Spleen (tissue), 11 donors: ENCODE data around the gene URAD. TPM values are rescaled to one million over a fixed set of nuclear protein-coding genes. Genes with fewer than 3 reads are reported as not detected.
"Not testable (repeated sequence)": the region's sequence is repeated elsewhere in the genome, so short reads cannot be mapped to it uniquely, and the experiment has no call there.

ENCODE experiments used
- DNase-seq: peaks from one replicate; pipeline ENCODE4 v3.0.0-alpha.2; 2020
- H3K27ac ChIP-seq, 8 donors: fragments of 200-600 bp; sonication (generic) in 7 of 8; 1 replicate in 4 of 8; 2 replicates in 4 of 8; pipeline versions ENCODE4 v1.5.0 to v1.8.0; 2016 to 2021; ENCODE audit warnings: inconsistent platforms in 4 of 8, mild to moderate bottlenecking in 4 of 8, moderate library complexity in 1 of 8
- H3K27me3 ChIP-seq, 7 donors: fragments of 200-600 bp; sonication (generic) in 6 of 7; replicated peaks in 1 of 7; 1 replicate in 4 of 7; 2 replicates in 3 of 7; pipeline versions ENCODE4 v1.5.0 to v1.8.0; 2016 to 2021; ENCODE audit warnings: inconsistent platforms in 3 of 7, mild to moderate bottlenecking in 1 of 7
- H3K36me3 ChIP-seq, 6 donors: fragments of 200-600 bp; sonication (generic) in 5 of 6; 1 replicate in 4 of 6; 2 replicates in 2 of 6; pipeline versions ENCODE4 v1.5.0 to v1.8.0; 2016 to 2021; ENCODE audit warnings: inconsistent platforms in 2 of 6
- H3K4me1 ChIP-seq, 6 donors: fragments of 200-600 bp; sonication (generic) in 5 of 6; 1 replicate in 3 of 6; 2 replicates in 3 of 6; pipeline versions ENCODE4 v1.5.0 to v1.8.0; 2016 to 2021; ENCODE audit warnings: inconsistent platforms in 3 of 6
- H3K4me3 ChIP-seq, 8 donors: fragments of 200-600 bp; sonication (generic) in 7 of 8; 1 replicate in 4 of 8; 2 replicates in 4 of 8; pipeline versions ENCODE4 v1.5.0 to v1.8.0; 2016 to 2021; ENCODE audit warnings: inconsistent platforms in 4 of 8, mild to moderate bottlenecking in 4 of 8, moderate library complexity in 2 of 8
- H3K9me3 ChIP-seq, 8 donors: fragments of 200-600 bp; sonication (generic) in 7 of 8; 1 replicate in 4 of 8; 2 replicates in 4 of 8; pipeline versions ENCODE4 v1.5.0 to v1.8.0; 2016 to 2021; ENCODE audit warnings: inconsistent platforms in 4 of 8
- CTCF ChIP-seq, 11 experiments: fragments of 200-600 bp in 7 of 11; fragments of 450-650 bp in 4 of 11; sonication (generic) in 4 of 11; IDR thresholded peaks in 8 of 11; conservative IDR thresholded peaks in 3 of 11; 1 replicate in 7 of 11; 2 replicates in 4 of 11; pipeline versions ENCODE4 v1.4.0 to v1.8.0; 2016 to 2021; ENCODE audit warnings: antibody characterized with exemption in 11 of 11, inconsistent platforms in 4 of 11, mild to moderate bottlenecking in 1 of 11
- POLR2A ChIP-seq, 3 donors: fragments of 450-650 bp; IDR thresholded peaks; one replicate each; pipeline ENCODE4 v1.5.1; 2017; ENCODE audit warnings: antibody characterized with exemption in 3 of 3, mild to moderate bottlenecking in 1 of 3
- POLR2AphosphoS5 ChIP-seq, 3 donors: sonication (generic); formaldehyde crosslinking; IDR thresholded peaks; one replicate each; pipeline ENCODE4 v1.5.1; 2017; ENCODE audit warnings: antibody characterized with exemption in 3 of 3
- WGBS, 5 donors: extraction: QIAGEN DNeasy Blood & Tissue Kit in 3 of 5; methylation state at CpG; one replicate each; pipeline versions ENCODE4 v1.1.5 to v1.1.7; 2013 to 2018; 5-methylcytosine and 5-hydroxymethylcytosine counted together
- intact Hi-C: fragments of 100-400 bp; cut with DNase I; formaldehyde crosslinking; loops from one replicate; pipeline ENCODE4 v1.15.0; 2023; ENCODE audit warnings: low total_unique reads
- polyA plus RNA-seq, 3 donors: library from polyadenylated mRNA; stranded (reverse); fragments of 200-250 nt; gene quantifications; one replicate each; pipeline ENCODE4 v1.2.1, GENCODE V29; 2013
- total RNA-seq, 7 donors: library from RNA; depleted of rRNA in 3 of 7; stranded (reverse); fragments of >200 nt in 3 of 7; fragmentation: NEBNext Ultra II Directional in 4 of 7; extraction: Animal tissue kit (Norgen Biotek cat#: 25700) in 4 of 7; gene quantifications; one replicate each; pipeline versions ENCODE4 v1.1.0 to v1.2.1, GENCODE V29; 2016 to 2021
- donor health status: healthy with polysubstance abuse.
- donor health status: DM: no; HTN: no; CAD: no; lungs with moderate emphysema.
- donor health status: DM: no; HTN: no; CAD: no.
- donor health status: Bipolar disorder and iron deficiency.
- donor health status: healthy.
- donor health status: DM: no; HTN: no; CAD: no.
- donor health status: DM: yes; HTN: yes; CAD: no.

Gene URAD
- total and polyA plus RNA-seq, 10 donors: 0.20 to 1.3 TPM; not detected in 8

- H3K4me3 ChIP-seq: no peak overlapping the region
- no peaks in the 10 kb centered on the region for H3K36me3 ChIP-seq
- intact Hi-C loops: no loop called here
- TF ChIP-seq POLR2A (IDR thresholded peaks at IDR 0.05) (no peak), POLR2AphosphoS5 (IDR thresholded peaks at IDR 0.05) (no peak), CTCF (IDR thresholded peaks at IDR 0.05 in 8 of 11, conservative IDR thresholded peaks at IDR 0.05 in 3 of 11) (no peak)
- no peaks in the 10 kb centered on the region for H3K4me1 ChIP-seq
- H3K9me3 ChIP-seq: no peaks in the 10 kb centered on the region
- no peaks in the 10 kb centered on the region for H3K27me3 ChIP-seq
- no peak for DNase-seq
- no peak overlapping the region for H3K27ac ChIP-seq
Observed at GRCh38 chr13:28012896-28013295, 24.4 kb upstream of the URAD start.

- WGBS, 5 donors: 84 to 91% (median 88%) methylated on average over 4 of the region's 4 CpGs
- intact Hi-C loops: no loop called here
- DNase-seq: no peak
- Histone ChIP-seq H3K27ac (no peak overlapping the region), H3K36me3 (no peaks in the 10 kb centered on the region), H3K27me3 (no peaks in the 10 kb centered on the region), H3K4me1 (no peaks in the 10 kb centered on the region), H3K9me3 (no peaks in the 10 kb centered on the region), H3K4me3 (no peak overlapping the region)
- TF ChIP-seq CTCF (IDR thresholded peaks at IDR 0.05 in 8 of 11, conservative IDR thresholded peaks at IDR 0.05 in 3 of 11) (no peak), POLR2AphosphoS5 (IDR thresholded peaks at IDR 0.05) (no peak), POLR2A (IDR thresholded peaks at IDR 0.05) (no peak)
Observed at GRCh38 chr13:28012383-28012782, 23.9 kb upstream of the URAD start.

GRCh38 chr13:28010046-28010445 is 21.6 kb upstream of the URAD start:
- TF ChIP-seq CTCF (IDR thresholded peaks at IDR 0.05 in 8 of 11, conservative IDR thresholded peaks at IDR 0.05 in 3 of 11): no peak
- TF ChIP-seq POLR2A (IDR thresholded peaks at IDR 0.05): no peak
- TF ChIP-seq POLR2AphosphoS5 (IDR thresholded peaks at IDR 0.05): no peak
- H3K27me3 ChIP-seq: no peaks in the 10 kb centered on the region
- no peaks in the 10 kb centered on the region for H3K9me3 ChIP-seq
- H3K27ac ChIP-seq: no peak overlapping the region
- DNase-seq: no peak
- no peaks in the 10 kb centered on the region for H3K36me3 ChIP-seq
- intact Hi-C loops: no loop called here
- WGBS, 5 donors: 78 to 91% (median 86%) methylated on average over 5 of the region's 5 CpGs
- H3K4me3 ChIP-seq: no peak overlapping the region
- H3K4me1 ChIP-seq: no peaks in the 10 kb centered on the region

- 93 to 95% (median 95%) methylated on average over 13 of the region's 13 CpGs for WGBS, 5 donors
- H3K9me3 ChIP-seq, H3K27me3 ChIP-seq, H3K4me3 ChIP-seq, intact Hi-C loops, H3K4me1 ChIP-seq, DNase-seq, H3K36me3 ChIP-seq, H3K27ac ChIP-seq: not testable (repeated sequence)
Observed at GRCh38 chr13:28005016-28005415, 16.5 kb upstream of the URAD start.
